GM10248 (cell line): ENCODE measurements around the gene SYT7.

Experiments
- CTCF ChIA-PET: fragments of 300-600 bp; sonication (Branson Sonifier 250); formaldehyde crosslinking; extraction: SDS; loops from one replicate; lab custom pipeline; 2021; ENCODE audit warnings: antibody characterized with exemption; lab: Yijun Ruan, JAX
- POLR2A ChIA-PET: fragments of 350-650 bp; sonication (Branson Sonifier 250); formaldehyde crosslinking; extraction: SDS; loops from one replicate; lab custom pipeline; 2020; ENCODE audit warnings: antibody characterized with exemption; lab: Yijun Ruan, JAX
- DNase-seq: peaks from one replicate; pipeline ENCODE4 v3.0.0; 2012; ENCODE audit errors: extremely low spot score
- CTCF ChIP-seq: IDR thresholded peaks from 2 replicates; pipeline ENCODE4 v1.5.1; 2012; ENCODE audit warnings: mild to moderate bottlenecking, low read depth; ENCODE audit errors: extremely low read depth, missing control alignments, control extremely low read depth

The SYT7 gene

GRCh38 chr11:61571337-61571736 lies 9.5 kb downstream of the SYT7 start:
- DNase-seq = no peak
- ChIA-PET POLR2A (no interaction called here), CTCF (interaction anchor here (1.1 kb wide), 1 partner anchor 10 kb away, joined by 3 read pairs; no protein-coding TSS in a partner anchor)
- no peak for TF ChIP-seq CTCF

- TF ChIP-seq CTCF = no peak
- ChIA-PET POLR2A (no interaction called here), CTCF (interaction anchor here (1.8 kb wide), 1 partner anchor 12 kb away, joined by 7 read pairs; no protein-coding TSS in a partner anchor)
- DNase-seq = no peak
Measured at GRCh38 chr11:61569701-61570100, 11.2 kb downstream of the SYT7 start.

GRCh38 chr11:61569018-61569417 lies 11.9 kb downstream of the SYT7 start:
- ChIA-PET POLR2A (no interaction called here), CTCF (interaction anchor here (1.8 kb wide), 1 partner anchor 12 kb away, joined by 7 read pairs; no protein-coding TSS in a partner anchor)
- no peak for DNase-seq
- TF ChIP-seq CTCF = no peak

- ChIA-PET POLR2A (interaction anchor here (1.0 kb wide), 1 partner anchor 7 kb away, joined by 3 read pairs; no protein-coding TSS in a partner anchor), CTCF (interaction anchor here (0.8 to 3.2 kb wide), 9 partner anchors 9 to 121 kb away, joined by 3 to 11 read pairs (median 3); partner anchors contain the start of gene SYT7)
Measured at GRCh38 chr11:61567286-61568061, 13.4 kb downstream of the SYT7 start.

GRCh38 chr11:61564936-61565696 lies 15.8 kb downstream of the SYT7 start:
- no peak for DNase-seq
- POLR2A ChIA-PET = no interaction called here
- CTCF ChIA-PET = interaction anchor here (1.0 to 3.2 kb wide), 4 partner anchors 11 to 25 kb away, joined by 3 to 11 read pairs (median 8); partner anchors contain the start of gene SYT7
- TF ChIP-seq CTCF = no peak

More at GRCh38 chr11:61567286-61568061, 13.4 kb downstream of the SYT7 start:
- peak; percentile 6 for TF ChIP-seq CTCF
- peak; percentile 84 for DNase-seq

- ChIA-PET POLR2A (no interaction called here), CTCF (interaction anchor here (1.8 kb wide), 1 partner anchor 43 kb away, joined by 6 read pairs; no protein-coding TSS in a partner anchor)
- TF ChIP-seq CTCF = no peak
- DNase-seq = no peak
Measured at GRCh38 chr11:61560751-61561150, 20.1 kb downstream of the SYT7 start.
